NT2/D1 (cell line): ENCODE measurements around the gene MED28.

Experiments
- SUZ12 ChIP-seq: IDR thresholded peaks from 2 replicates; pipeline ENCODE4 v1.6.1; 2011; ENCODE audit not compliant: insufficient read length, insufficient read depth; ENCODE audit errors: extremely low read depth
- YY1 ChIP-seq: IDR thresholded peaks from 2 replicates; pipeline ENCODE4 v1.6.1; 2011; ENCODE audit not compliant: insufficient read length, insufficient read depth
- ZNF274 ChIP-seq: IDR thresholded peaks from 2 replicates; pipeline ENCODE4 v1.6.1; 2011; ENCODE audit warnings: mild to moderate bottlenecking, low read depth, low read length

DNA sequence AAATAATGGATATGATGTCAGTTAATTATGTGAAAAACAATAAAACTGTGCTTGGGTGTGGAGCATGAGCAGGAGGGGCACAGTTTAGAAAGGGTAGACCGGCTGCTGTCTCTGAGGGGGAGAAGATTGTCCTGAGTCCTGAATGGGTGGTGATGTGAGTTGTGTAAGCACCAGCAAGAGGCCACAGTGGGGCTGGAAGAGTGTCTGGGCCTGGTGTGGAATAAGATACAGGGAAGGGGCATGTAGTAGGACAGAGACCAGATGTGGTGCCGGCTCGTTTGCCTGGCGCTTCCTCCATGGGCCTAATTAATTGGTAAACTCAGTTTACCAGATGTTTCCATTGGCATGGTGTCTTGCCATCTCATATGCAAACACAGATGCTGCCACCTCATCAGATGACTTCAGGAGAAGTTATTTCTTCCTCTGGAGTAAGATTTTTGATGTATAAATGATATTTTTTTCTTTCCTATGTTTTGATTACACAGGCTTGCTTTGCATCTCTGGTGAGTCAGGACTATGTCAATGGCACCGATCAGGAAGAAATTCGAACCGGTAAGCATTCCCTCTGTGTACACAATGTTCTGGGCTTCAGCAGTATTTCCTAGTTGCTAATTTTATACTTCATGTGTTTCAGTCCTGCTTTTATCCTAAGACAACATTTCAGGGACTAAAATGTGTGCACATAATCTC, 5.1 kb downstream of the MED28 start:
- TF ChIP-seq ZNF274 (no peak), YY1 (no peak), SUZ12 (no peak)
